Measurements from ENCODE around the gene SDC1.

Gene SDC1

DNA sequence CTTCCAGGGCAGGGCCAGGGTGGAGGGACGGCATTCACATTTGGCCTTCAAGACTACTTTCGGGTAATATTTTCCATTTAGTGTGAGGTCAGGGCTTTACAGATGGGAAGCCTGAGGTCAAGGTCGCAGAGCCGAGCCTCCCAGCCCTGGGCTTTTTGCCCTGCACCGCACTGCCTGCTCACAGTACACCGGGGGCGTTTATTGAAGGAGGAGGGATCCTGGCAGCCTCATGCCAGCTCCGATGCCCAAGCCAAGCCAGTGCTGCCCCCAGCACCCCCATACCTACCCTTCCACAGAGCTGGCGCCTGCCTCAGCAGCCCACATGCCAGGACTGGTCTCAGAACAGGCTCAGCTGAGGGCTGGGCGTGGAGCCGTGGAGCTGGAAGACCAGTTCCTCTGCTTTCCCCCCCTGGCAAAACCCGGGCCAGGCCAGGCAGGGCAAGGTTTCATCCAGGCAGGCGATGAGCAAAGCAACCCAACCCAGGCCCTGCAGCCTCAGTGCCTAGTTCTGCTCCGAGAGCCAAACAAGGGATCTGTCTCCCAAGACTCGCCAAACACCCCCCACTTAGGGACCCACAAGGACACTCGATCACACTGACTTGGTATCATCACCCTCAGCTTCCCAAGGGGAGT, 11.9 kb downstream of the SDC1 start:
- peak; percentile 77 for DNase-seq (ENCODE audit: low read depth)
- TF ChIP-seq, protein P1, sequence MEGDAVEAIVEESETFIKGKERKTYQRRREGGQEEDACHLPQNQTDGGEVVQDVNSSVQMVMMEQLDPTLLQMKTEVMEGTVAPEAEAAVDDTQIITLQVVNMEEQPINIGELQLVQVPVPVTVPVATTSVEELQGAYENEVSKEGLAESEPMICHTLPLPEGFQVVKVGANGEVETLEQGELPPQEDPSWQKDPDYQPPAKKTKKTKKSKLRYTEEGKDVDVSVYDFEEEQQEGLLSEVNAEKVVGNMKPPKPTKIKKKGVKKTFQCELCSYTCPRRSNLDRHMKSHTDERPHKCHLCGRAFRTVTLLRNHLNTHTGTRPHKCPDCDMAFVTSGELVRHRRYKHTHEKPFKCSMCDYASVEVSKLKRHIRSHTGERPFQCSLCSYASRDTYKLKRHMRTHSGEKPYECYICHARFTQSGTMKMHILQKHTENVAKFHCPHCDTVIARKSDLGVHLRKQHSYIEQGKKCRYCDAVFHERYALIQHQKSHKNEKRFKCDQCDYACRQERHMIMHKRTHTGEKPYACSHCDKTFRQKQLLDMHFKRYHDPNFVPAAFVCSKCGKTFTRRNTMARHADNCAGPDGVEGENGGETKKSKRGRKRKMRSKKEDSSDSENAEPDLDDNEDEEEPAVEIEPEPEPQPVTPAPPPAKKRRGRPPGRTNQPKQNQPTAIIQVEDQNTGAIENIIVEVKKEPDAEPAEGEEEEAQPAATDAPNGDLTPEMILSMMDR (IDR thresholded peaks at IDR 0.05; ENCODE audit: control insufficient read depth, extremely low read depth, insufficient read depth): no peak
- H3K4me3 ChIP-seq (ENCODE audit: low read depth, low read length): no peak overlapping the region; the same call in 1 of the 2 replicates

- TF ChIP-seq, protein P1 (IDR thresholded peaks at IDR 0.05; ENCODE audit: control insufficient read depth, extremely low read depth, insufficient read depth): no peak
- DNase-seq (ENCODE audit: low read depth): no peak
- H3K4me3 ChIP-seq (ENCODE audit: low read depth, low read length): no peak overlapping the region
Observed at GRCh38 chr2:20212459-20212870, 12.5 kb downstream of the SDC1 start.

DNA sequence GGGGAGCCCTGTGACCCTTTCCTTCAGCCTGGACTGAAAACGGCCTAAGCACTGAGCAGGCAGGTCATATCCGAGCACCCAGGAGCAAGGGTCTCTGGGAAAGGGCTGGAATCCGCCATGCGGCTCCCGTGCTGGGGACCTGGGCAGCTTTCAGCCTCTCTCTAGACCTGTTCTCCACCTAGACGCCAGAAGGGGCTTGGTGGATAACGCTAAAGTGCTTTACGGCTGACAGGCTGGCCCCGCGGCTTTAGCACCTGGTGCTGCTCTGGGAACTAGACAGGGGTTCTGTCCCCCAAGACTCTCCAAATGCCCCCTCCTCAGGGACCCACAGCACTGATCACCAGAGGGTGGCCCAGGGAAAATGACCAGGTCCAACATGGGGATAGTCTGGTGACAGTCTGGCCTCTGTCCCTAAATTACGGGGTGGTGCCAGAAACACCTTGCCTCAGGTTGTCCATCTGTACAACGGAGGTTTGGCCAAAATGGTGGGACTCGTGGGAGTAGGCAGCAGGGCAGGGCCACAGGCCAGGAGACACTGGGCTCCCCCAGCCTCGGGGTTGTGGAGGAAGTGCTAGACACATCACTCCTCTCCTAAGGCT, 13.0 kb downstream of the SDC1 start:
- no peak for DNase-seq (ENCODE audit: low read depth)
- TF ChIP-seq, protein P1 (IDR thresholded peaks at IDR 0.05; ENCODE audit: control insufficient read depth, extremely low read depth, insufficient read depth): no peak
- no peak overlapping the region for H3K4me3 ChIP-seq (ENCODE audit: low read depth, low read length)

- TF ChIP-seq, protein P1 (IDR thresholded peaks at IDR 0.05; ENCODE audit: control insufficient read depth, extremely low read depth, insufficient read depth): no peak
- no peak for DNase-seq (ENCODE audit: low read depth)
- no peak overlapping the region for H3K4me3 ChIP-seq (ENCODE audit: low read depth, low read length)
Observed at GRCh38 chr2:20211420-20211819, 13.5 kb downstream of the SDC1 start.

- no peak for DNase-seq (ENCODE audit: low read depth)
- TF ChIP-seq, protein P1 (IDR thresholded peaks at IDR 0.05; ENCODE audit: control insufficient read depth, extremely low read depth, insufficient read depth): no peak
- H3K4me3 ChIP-seq (ENCODE audit: low read depth, low read length): no peak overlapping the region
Observed at GRCh38 chr2:20210462-20210861, 14.5 kb downstream of the SDC1 start.

GRCh38 chr2:20209373-20210109, 15.4 kb downstream of the SDC1 start:
- DNase-seq (ENCODE audit: low read depth): no peak

More at GRCh38 chr2:20209373-20210109, 15.4 kb downstream of the SDC1 start:
- H3K4me3 ChIP-seq (ENCODE audit: low read depth, low read length): no peak overlapping the region
- TF ChIP-seq, protein P1 (IDR thresholded peaks at IDR 0.05; ENCODE audit: control insufficient read depth, extremely low read depth, insufficient read depth): no peak
